ENCODE results near the gene CNR2. TPM values are rescaled to one million over a fixed set of nuclear protein-coding genes. Genes with fewer than 3 reads are reported as not detected.

Gene CNR2
- polyA plus RNA-seq, 2 of the 4 experiments (the other 2 are of a cell fraction), result not detected

DNA sequence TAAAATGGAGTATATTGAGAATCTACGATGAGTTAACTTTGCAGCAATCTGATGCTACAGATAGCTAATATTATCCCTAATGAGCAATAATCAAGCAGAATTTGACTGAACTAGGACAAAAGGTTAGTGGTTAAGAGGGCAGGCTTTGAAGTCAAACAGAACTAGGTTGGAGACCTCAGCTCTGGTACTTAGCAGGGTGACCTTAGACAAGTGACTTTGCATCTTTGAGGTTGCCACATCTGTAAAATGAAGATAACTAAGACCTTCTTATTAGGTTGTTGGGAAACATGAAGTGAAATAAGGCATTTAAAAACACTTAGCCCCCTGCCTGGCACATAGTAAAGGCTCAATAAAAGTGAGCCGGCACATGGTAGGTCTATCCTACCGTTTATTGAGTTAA, 40.7 kb downstream of the CNR2 start:
- DNase-seq (ENCODE audit: low read depth in 1 of 2, low spot score in 1 of 2) (no peak), FAIRE-seq (no peak), ATAC-seq (no peak)
- WGBS (ENCODE audit: missing lambda C conversion rate), result 62% methylated on average over 3 of the region's 3 CpGs
- Histone ChIP-seq H3K27ac (no peak overlapping the region), H3K4me2 (no peak overlapping the region), H3K9me3 (no peaks in the 10 kb centered on the region), H3K4me1 (peaks cover 2% of the 10 kb centered on the region; the same call in 1 of the 3 replicates), H3K4me3 (no peak overlapping the region)
- CTCF ChIA-PET, result no interaction called here
- TF ChIP-seq FOSL2 (IDR thresholded peaks at IDR 0.05) (no peak), FOSL2 (CRISPR knock-in tag; IDR thresholded peaks at IDR 0.05) (no peak), MAZ (IDR thresholded peaks at IDR 0.05; ENCODE audit: borderline replicate concordance, low read depth, low read length) (no peak), JUNB (IDR thresholded peaks at IDR 0.05) (no peak), HOXB13 (CRISPR knock-in tag; IDR thresholded peaks at IDR 0.05; ENCODE audit: low read depth) (no peak), FOSB (CRISPR knock-in tag; IDR thresholded peaks at IDR 0.05) (no peak), NR3C1 (IDR thresholded peaks at IDR 0.05) (no peak), E2F6 (IDR thresholded peaks at IDR 0.05; ENCODE audit: borderline replicate concordance, low read depth) (no peak), MYC (IDR thresholded peaks at IDR 0.05; ENCODE audit: borderline replicate concordance, low read length) (no peak), RARB (CRISPR knock-in tag; IDR thresholded peaks at IDR 0.05) (no peak), RFX5 (IDR thresholded peaks at IDR 0.05) (no peak), HOXA7 (CRISPR knock-in tag; IDR thresholded peaks at IDR 0.05) (no peak), EHF (CRISPR knock-in tag; IDR thresholded peaks at IDR 0.05) (no peak), NFE2L2 (conservative IDR thresholded peaks at IDR 0.05; ENCODE audit: low read length) (no peak), HDAC2 (IDR thresholded peaks at IDR 0.05) (no peak)
- TF ChIP-seq, protein P1, sequence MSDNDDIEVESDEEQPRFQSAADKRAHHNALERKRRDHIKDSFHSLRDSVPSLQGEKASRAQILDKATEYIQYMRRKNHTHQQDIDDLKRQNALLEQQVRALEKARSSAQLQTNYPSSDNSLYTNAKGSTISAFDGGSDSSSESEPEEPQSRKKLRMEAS (IDR thresholded peaks at IDR 0.05), result no peak
- TF ChIP-seq, protein P2, sequence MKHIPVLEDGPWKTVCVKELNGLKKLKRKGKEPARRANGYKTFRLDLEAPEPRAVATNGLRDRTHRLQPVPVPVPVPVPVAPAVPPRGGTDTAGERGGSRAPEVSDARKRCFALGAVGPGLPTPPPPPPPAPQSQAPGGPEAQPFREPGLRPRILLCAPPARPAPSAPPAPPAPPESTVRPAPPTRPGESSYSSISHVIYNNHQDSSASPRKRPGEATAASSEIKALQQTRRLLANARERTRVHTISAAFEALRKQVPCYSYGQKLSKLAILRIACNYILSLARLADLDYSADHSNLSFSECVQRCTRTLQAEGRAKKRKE (CRISPR knock-in tag; IDR thresholded peaks at IDR 0.05; ENCODE audit: low read depth), result no peak
- TF ChIP-seq, protein P3, sequence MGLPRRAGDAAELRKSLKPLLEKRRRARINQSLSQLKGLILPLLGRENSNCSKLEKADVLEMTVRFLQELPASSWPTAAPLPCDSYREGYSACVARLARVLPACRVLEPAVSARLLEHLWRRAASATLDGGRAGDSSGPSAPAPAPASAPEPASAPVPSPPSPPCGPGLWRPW (IDR thresholded peaks at IDR 0.05), result no peak
- POLR2A ChIA-PET, result no interaction called here

GRCh38 chr1:23869051-23869450, 44.1 kb downstream of the CNR2 start:
- Histone ChIP-seq H3K4me2 (peak overlapping the region; percentile 83), H3K4me3 (peak overlapping the region; percentile 64; the same call in 2 of the 3 replicates), H3K4me1 (peaks cover 5% of the 10 kb centered on the region; the same call in 1 of the 3 replicates), H3K27ac (no peak overlapping the region), H3K9me3 (no peaks in the 10 kb centered on the region)
- FAIRE-seq (no peak), ATAC-seq (no peak), DNase-seq (ENCODE audit: low read depth in 1 of 2, low spot score in 1 of 2) (no peak)
- TF ChIP-seq, protein P1 (IDR thresholded peaks at IDR 0.05), result no peak
- WGBS (ENCODE audit: missing lambda C conversion rate), result 72% methylated on average over 9 of the region's 10 CpGs
- POLR2A ChIA-PET, result no interaction called here
- CTCF ChIA-PET, result interaction anchor here (0.6 to 2.0 kb wide), 13 partner anchors 9 to 159 kb away, joined by 3 to 7 read pairs (median 4); no protein-coding TSS in a partner anchor

DNA sequence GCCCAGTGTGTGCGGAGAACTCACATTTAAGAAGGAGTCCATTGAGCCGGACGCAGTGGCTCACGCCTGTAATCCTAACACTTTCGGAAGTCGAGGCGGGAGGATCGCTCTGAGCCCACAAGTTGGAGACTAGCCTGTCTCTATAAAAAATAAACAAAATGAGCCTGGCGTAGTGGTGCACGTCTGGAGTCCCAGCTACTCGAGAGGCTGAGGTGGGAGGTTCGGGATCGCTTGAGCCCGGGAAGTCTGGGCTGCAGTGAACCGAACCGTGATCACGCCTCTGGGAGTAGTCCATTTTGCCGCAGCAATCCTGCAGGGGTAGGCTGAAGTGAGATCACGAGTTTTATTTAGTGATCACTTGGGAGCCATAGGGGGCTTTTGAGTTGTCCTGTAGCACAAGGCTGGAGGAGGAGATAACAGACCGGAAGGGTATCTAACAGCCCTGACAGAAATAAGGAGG, 44.6 kb downstream of the CNR2 start:
- CTCF ChIA-PET, result interaction anchor here (0.6 to 2.0 kb wide), 13 partner anchors 9 to 159 kb away, joined by 3 to 7 read pairs (median 4); no protein-coding TSS in a partner anchor
- POLR2A ChIA-PET, result no interaction called here
- TF ChIP-seq HOXB13 (CRISPR knock-in tag; IDR thresholded peaks at IDR 0.05; ENCODE audit: low read depth), result no peak
- no peak for TF ChIP-seq CEBPB (IDR thresholded peaks at IDR 0.05)
- no peak for TF ChIP-seq EHMT2 (IDR thresholded peaks at IDR 0.05; ENCODE audit: low read depth)
- TF ChIP-seq MAFK (IDR thresholded peaks at IDR 0.05; ENCODE audit: partially characterized antibody), result no peak
- no peak for TF ChIP-seq GATA3 (IDR thresholded peaks at IDR 0.05; ENCODE audit: borderline replicate concordance)
- no peak for TF ChIP-seq BHLHE40 (IDR thresholded peaks at IDR 0.05; ENCODE audit: low read depth, low read length)
- no peak for TF ChIP-seq KDM5A (IDR thresholded peaks at IDR 0.05)
- no peak for TF ChIP-seq ELK1 (IDR thresholded peaks at IDR 0.05; ENCODE audit: low read depth, low read length)
- no peak for TF ChIP-seq FOSL2 (IDR thresholded peaks at IDR 0.05)
- no peak for TF ChIP-seq FOSL2 (CRISPR knock-in tag; IDR thresholded peaks at IDR 0.05)
- no peak for TF ChIP-seq RAD21 (conservative IDR thresholded peaks at IDR 0.05 in 1 of 2, IDR thresholded peaks at IDR 0.05 in 1 of 2)
- TF ChIP-seq ZC3H11A (IDR thresholded peaks at IDR 0.05), result no peak
- TF ChIP-seq, protein P4, sequence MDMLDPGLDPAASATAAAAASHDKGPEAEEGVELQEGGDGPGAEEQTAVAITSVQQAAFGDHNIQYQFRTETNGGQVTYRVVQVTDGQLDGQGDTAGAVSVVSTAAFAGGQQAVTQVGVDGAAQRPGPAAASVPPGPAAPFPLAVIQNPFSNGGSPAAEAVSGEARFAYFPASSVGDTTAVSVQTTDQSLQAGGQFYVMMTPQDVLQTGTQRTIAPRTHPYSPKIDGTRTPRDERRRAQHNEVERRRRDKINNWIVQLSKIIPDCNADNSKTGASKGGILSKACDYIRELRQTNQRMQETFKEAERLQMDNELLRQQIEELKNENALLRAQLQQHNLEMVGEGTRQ (IDR thresholded peaks at IDR 0.05), result no peak
- no peak for TF ChIP-seq CBX2 (IDR thresholded peaks at IDR 0.05; ENCODE audit: borderline replicate concordance, low read depth)
- no peak for TF ChIP-seq KDM1A (IDR thresholded peaks at IDR 0.05; ENCODE audit: low read depth)
- TF ChIP-seq, protein P5, sequence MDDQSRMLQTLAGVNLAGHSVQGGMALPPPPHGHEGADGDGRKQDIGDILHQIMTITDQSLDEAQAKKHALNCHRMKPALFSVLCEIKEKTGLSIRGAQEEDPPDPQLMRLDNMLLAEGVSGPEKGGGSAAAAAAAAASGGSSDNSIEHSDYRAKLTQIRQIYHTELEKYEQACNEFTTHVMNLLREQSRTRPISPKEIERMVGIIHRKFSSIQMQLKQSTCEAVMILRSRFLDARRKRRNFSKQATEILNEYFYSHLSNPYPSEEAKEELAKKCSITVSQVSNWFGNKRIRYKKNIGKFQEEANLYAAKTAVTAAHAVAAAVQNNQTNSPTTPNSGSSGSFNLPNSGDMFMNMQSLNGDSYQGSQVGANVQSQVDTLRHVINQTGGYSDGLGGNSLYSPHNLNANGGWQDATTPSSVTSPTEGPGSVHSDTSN (IDR thresholded peaks at IDR 0.05), result no peak
- no peak for TF ChIP-seq EHF (CRISPR knock-in tag; IDR thresholded peaks at IDR 0.05)
- TF ChIP-seq JUNB (IDR thresholded peaks at IDR 0.05), result no peak

More for the DNA sequence above, 44.6 kb downstream of the CNR2 start:
- DNase-seq (ENCODE audit: low read depth in 1 of 2, low spot score in 1 of 2) (peak in 1 of 2 experiments; percentile 31), ATAC-seq (peak; percentile 57 to 65; a peak in 5 of 6 replicates), FAIRE-seq (no peak)
- peak overlapping the region; percentile 48 to 76; a peak in 4 of 6 replicates for H3K27ac ChIP-seq
- H3K4me3 ChIP-seq, result peak overlapping the region; percentile 64
- WGBS (ENCODE audit: missing lambda C conversion rate), result 18% methylated on average over 20 of the region's 20 CpGs
- H3K9me3 ChIP-seq, result no peaks in the 10 kb centered on the region
- H3K4me1 ChIP-seq, result peaks cover 5% of the 10 kb centered on the region; the same call in 1 of the 3 replicates
- peak overlapping the region; percentile 83 for H3K4me2 ChIP-seq

Data from A549 (cell line).